GM18520 (cell line): ENCODE data around the gene NAB1.
A peak's percentile ranks its signal among the peaks of the same experiment; 100 is the strongest.
"Not testable (repeated sequence)": the region's sequence is repeated elsewhere in the genome, so short reads cannot be mapped to it uniquely, and the experiment has no call there.

Source experiments
- ATAC-seq: cut with Tn5 transposase; IDR thresholded peaks from one replicate; pipeline ENCODE4 v1.9.1; 2021; ENCODE audit not compliant: unreplicated experiment

The NAB1 gene

DNA sequence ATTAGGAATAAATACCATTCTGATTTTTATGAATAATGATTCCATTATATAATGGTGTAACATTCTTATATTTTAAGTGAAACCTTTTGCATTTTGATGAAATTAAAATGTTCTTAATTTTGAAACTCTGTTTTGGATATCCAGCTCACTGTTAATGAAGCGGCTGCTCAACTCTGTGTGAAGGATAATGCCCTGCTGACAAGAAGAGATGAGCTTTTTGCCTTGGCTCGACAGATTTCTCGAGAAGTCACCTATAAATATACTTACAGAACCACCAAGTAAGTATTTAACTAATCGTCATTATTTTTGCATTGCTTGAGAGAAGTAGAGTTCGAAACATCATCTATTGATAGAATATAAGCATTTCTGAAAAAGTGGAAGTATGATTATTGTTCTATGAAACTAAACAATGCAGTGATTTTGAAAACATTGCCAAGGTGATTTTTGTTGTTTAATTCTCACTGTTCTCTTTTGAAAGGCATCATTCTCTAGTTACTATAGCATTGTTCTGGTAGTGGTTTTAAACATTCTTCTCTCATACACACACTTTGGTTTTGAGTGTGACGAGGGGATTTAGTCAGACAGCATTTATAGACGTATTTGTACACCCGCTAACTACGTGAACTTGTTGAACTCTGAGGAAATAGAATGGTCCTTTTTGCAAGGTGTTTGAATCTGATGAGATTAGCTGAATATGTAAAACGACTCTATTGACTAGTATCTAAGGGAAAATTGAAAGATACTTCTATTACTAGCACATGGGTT, 21.5 kb downstream of the NAB1 start:
- peak; percentile 45 for ATAC-seq

- peak; percentile 28 for ATAC-seq
Measured at GRCh38 chr2:190674966-190675650, 26.2 kb downstream of the NAB1 start.

- ATAC-seq: no peak
Measured at GRCh38 chr2:190677255-190677654, 28.4 kb downstream of the NAB1 start.

DNA sequence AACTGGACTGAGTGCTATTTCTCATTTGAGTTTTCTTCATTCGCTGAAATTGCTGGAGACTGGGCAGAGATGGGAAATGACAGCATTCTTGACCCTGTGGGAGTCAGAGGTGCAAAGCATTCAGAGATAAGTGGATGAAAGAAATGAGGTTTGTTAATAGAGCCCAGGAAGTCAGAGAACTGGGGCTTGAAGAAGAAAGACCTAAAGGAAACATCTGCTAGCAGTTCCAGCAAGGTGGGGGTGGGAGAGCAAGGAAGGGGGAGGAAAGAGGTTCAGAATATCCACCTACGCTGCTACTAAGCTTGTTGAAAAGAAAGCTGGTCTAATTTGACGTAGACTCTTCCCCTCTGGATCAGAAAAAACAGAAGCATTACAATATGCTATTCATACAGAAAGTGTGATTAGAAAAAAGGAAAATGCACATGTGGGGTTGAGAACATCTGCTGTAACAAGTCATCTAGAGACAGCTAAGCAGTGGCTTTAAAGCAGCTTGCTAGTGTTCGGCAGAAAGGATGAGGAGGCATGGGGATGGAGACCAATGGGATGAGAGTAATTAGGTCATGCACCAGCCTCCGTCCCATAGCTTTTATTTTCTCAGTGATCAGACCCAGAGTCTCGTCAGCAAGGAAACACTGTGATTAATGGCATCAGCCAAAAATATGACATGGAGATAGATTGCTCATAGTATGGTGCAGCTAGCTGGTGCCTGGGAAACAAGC, 29.7 kb downstream of the NAB1 start:
- peak; percentile 51 for ATAC-seq

GRCh38 chr2:190679391-190679790, 30.5 kb downstream of the NAB1 start:
- no peak for ATAC-seq

DNA sequence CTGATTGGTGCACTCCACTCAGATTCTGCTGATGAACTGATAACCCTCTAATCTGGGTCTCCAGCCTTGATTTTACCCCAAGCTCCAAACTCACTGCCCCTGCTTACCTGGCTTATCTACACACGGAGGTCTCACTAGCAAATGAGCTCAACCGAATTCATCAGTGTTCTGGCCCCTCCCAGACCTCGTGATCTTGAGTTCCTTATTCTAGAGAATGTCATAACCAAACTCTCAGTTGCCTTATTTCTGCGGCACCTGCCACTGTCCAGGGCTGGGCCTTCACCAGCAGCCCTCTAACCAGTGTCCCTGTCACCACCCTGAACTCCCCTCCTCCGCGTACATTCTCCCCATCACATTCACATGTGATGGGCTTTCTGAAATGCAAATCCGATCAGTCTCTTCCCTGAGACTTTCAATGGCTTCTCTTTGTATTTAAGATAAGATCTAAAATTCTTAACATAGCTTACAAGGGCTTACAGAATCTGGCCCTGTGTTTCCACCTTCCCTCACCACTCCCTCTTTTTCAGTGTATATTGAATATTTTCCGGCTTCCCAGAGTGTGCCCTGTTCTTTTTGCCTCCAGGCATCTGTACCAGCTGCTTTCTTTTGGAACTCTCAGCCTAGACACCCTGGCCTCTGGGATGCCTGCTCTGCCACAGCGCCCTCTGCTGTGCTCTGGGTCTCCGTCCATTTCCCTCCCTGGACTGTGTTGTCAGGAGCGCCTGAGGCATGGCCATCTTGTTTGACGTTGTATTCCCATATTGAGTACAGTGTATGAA, 31.1 kb downstream of the NAB1 start:
- peak; percentile 41 for ATAC-seq

DNA sequence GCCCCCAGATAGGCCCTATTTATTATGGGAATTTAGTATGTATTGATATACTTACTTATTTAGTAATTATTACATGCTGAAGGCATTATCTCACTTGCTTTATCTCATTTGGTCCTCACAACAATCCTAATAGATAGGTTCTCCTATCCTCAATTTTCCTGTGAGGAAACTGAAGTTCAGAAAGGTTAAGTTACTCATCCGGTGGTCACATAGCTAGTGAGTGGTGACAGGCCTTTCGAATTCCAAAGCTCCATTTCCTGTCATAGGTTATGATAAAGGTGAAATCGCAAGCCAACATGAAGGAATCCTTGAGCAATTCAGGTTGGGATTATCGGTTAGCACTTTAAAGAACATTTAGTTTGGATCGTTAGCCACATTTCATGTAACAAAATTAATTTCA, 33.3 kb downstream of the NAB1 start:
- no peak for ATAC-seq

DNA sequence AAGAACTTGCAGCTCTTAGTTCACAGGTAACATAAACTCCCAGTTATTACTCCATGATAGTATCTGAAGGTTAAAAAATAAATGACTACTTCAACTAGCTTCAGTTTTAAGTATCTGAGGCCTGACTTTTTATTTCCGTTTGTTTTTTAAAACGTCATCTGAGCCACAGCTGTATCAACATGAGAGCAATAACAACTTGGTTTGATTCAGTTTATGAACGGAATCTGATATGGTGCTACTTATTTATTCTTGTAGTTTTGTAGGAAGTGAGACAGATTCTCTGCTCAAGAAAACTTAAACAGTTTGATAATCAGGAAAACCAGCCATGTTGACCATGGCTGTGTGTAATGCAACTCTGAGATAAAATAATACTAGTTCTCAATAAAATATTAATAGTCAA, 34.9 kb downstream of the NAB1 start:
- ATAC-seq: no peak

DNA sequence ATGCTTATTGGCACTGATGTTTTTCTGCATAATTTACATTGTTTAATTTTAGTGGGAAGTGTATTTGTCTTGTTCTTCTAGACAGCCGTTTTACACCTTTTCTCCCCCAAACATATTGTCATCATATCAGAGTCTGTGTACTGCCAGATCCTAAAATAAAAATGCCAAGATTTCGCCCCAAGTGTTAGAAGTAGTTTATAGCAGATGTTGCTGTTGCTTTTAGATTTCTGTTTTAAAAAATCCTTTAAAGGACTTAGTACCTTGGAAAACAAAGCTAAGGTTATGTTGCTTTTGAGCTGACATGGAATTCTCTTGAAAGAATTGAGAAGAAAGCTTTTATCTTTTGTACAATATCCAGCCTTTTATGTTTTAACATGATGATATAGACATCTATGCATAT, 36.0 kb downstream of the NAB1 start:
- ATAC-seq: no peak

DNA sequence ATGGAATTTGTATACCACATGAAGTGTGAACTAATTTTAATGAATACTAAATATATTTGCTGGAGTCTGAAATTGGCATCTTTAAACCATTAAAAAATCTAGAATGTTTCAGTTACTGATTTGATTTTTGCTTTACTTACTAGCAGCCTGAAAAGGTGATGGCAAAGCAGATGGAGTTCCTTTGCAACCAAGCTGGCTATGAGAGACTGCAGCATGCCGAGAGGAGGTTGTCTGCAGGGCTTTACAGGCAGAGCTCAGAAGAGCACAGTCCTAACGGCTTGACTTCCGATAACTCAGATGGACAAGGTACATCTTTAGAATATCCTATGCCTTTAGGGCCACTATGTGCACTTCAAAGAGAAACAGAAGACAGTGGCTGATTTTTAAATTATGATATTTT, 36.5 kb downstream of the NAB1 start:
- no peak for ATAC-seq

DNA sequence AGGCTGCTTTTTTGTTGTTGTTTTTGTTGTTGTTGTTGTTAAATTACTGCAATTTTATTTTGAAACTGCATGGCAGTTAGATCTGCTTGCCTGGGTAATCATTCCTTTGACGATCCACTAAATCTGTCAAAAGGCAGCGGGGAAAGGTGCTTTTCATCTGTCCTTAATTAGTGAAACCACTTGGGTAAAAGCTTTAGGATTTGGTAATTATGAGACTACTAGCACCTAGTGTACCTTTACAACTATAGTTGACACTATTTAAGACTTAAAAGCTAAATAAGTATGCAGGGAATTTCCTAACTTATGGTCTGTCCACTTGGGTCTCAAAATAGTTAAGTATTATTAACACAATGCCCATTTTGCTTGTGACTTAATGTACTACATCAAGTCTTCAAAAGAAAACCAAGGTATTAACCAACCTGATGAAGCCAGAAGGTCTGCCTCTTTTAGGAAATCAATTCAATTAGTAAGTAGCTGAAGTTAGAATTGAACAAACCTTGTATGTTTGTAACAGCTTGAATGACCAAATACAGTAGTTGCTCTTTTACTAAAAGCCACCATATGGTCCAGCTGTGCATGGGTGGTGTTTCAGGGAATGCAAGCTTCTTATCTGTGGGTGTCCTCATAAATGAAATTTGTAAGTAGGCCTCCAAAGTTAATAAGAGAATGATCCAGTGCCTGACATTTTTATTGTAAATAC, 44.8 kb downstream of the NAB1 start:
- peak; percentile 33 for ATAC-seq

GRCh38 chr2:190694479-190694878, 45.6 kb downstream of the NAB1 start:
- ATAC-seq: no peak

DNA sequence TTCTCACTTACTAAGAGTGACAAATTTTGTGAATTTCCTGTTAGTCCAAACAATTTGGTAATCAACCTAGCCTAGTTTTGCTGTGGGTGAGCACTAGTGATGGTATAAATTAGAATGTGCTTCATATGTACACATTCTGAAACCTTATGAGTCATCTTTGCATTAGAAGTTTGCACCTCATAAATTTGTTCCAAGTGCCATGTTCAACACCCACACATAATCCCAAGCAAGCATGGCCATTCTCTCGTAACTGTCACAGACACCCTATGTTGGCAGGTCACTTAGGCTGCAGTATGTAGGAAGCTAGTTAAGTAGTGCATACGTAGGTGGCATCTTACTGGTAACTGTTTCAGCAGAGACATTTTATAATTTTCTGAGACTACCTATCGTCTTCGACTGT, 46.9 kb downstream of the NAB1 start:
- peak; percentile 59 for ATAC-seq

DNA sequence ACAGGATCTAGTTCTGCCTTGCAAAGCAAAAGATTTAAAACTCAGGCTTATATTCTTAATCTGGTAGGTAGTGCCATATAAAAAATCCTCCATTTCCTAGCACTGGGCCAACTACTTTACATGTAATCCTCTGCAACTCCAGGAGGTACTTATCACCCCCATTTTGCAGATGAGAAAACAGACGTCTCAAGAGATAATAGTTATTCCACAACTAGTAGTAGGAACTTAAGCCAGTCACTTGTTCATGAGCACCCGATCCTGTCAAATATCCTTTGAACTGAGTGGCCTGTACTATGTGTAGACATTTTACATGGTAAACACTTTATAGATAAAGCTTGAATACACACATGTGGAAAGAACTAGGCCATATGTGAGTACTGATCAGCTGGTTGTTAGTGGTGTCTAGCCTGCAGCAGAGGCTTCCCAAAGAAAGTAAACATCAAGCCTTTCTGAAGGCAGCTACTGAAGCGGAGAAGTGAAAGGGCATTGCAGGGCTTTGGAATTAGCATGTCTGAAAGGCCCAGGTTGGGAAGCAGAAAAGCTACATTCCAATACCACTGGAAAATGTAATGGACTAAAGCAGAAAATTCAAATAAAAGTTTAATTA, 48.0 kb downstream of the NAB1 start:
- no peak for ATAC-seq

GRCh38 chr2:190697421-190697820, 48.5 kb downstream of the NAB1 start:
- ATAC-seq: no peak

DNA sequence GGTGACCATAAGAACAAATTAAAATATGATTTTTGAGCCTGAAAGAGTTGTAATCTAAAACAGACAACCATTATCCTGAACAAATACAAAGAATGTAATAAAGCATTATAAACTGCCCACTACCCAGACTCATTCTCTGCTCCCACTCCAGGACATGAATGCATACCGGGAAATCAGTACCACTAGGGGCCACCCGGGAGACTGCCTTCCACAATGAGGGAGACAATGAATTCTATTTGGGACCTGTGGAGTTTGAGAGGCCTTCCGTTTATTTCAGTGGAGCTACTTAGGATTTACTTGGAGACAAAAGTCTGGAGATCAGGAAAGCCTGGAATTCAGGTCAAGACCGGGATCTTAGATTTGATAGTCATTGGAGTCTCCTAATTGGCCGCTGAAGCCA, 50.0 kb downstream of the NAB1 start:
- ATAC-seq: no peak

DNA sequence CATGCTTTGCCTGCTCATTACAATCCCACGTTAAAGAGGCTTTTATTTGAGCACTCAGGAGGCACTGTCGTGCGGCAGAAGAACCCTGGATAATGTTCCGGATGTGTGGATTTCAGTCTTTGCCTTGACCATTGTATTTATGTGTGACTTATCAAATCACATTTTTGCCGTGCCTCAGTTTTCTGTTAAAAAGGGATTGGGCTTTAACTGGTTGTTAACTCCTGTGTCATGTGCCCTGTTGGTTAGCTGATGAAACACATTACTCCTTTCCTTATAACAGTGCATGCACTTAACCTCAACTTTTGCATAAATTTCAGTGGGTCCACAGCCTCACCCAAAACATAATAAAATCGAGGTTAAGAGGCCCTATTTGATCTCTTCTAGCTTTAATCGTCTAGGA, 52.7 kb downstream of the NAB1 start:
- ATAC-seq: peak; percentile 57

- no peak for ATAC-seq
Measured at GRCh38 chr2:190705280-190705679, 56.4 kb downstream of the NAB1 start.

- ATAC-seq: peak; percentile 54
Measured at GRCh38 chr2:190707726-190708125, 58.8 kb downstream of the NAB1 start.

DNA sequence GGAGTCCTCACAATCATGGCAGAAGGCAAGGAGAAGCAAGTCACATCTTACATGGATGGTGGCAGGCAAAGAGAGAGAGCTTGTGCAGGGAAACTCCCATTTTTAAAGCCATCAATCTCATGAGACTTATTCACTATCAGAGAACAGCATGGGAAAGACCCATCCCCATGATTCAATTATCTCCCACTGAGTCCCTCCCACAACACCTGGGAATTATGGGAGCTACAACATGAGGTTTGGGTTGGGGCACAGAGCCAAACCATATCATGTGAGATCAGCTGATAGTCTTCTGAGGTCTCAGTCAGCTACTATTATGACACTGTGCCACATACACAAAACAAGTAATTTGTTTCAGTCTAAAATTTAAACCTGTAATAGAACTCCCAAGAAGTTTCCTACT, 59.8 kb downstream of the NAB1 start:
- ATAC-seq: not testable (repeated sequence)
